ENCODE measurements around the gene LTBP3. TPM values are rescaled to one million over a fixed set of nuclear protein-coding genes. Genes with fewer than 3 reads are reported as not detected.

The LTBP3 gene
- total and polyA plus RNA-seq, 9 of the 15 experiments (the other 6 are each of a cell fraction or from before 2014, with no cell fraction given) = 0.06 to 20.5 (median 4.8) TPM

DNA sequence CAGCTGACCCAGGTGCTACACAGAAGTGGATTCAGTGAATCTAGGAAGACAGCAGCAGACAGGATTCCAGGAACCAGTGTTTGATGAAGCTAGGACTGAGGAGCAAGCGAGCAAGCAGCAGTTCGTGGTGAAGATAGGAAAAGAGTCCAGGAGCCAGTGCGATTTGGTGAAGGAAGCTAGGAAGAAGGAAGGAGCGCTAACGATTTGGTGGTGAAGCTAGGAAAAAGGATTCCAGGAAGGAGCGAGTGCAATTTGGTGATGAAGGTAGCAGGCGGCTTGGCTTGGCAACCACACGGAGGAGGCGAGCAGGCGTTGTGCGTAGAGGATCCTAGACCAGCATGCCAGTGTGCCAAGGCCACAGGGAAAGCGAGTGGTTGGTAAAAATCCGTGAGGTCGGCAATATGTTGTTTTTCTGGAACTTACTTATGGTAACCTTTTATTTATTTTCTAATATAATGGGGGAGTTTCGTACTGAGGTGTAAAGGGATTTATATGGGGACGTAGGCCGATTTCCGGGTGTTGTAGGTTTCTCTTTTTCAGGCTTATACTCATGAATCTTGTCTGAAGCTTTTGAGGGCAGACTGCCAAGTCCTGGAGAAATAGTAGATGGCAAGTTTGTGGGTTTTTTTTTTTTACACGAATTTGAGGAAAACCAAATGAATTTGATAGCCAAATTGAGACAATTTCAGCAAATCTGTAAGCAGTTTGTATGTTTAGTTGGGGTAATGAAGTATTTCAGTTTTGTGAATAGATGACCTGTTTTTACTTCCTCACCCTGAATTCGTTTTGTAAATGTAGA lies 57.6 kb downstream of the LTBP3 start (continued):
- TF ChIP-seq TFE3 (CRISPR knock-in tag; IDR thresholded peaks at IDR 0.05) (no peak; the same call in 1 of the 2 replicates), IRF9 (tag; IDR thresholded peaks at IDR 0.05) (no peak), CREB5 (CRISPR knock-in tag; IDR thresholded peaks at IDR 0.05) (no peak; the same call in 1 of the 2 replicates), PHF21A (IDR thresholded peaks at IDR 0.05; ENCODE audit: borderline replicate concordance, low read depth) (no peak), ZFP36 (IDR thresholded peaks at IDR 0.05; ENCODE audit: low read depth, low read length, partially characterized antibody) (no peak), FOXJ3 (CRISPR knock-in tag; IDR thresholded peaks at IDR 0.05) (no peak), ZNF707 (CRISPR knock-in tag; conservative IDR thresholded peaks at IDR 0.05) (no peak), HNRNPK (IDR thresholded peaks at IDR 0.05; ENCODE audit: low read depth, low read length, poor library complexity, severe bottlenecking) (no peak), KLF1 (tag; IDR thresholded peaks at IDR 0.05) (no peak), ZKSCAN8 (CRISPR knock-in tag; IDR thresholded peaks at IDR 0.05) (no peak), GABPA (tag; conservative IDR thresholded peaks at IDR 0.05; ENCODE audit: low read depth) (no peak)
- TF ChIP-seq, protein P1, sequence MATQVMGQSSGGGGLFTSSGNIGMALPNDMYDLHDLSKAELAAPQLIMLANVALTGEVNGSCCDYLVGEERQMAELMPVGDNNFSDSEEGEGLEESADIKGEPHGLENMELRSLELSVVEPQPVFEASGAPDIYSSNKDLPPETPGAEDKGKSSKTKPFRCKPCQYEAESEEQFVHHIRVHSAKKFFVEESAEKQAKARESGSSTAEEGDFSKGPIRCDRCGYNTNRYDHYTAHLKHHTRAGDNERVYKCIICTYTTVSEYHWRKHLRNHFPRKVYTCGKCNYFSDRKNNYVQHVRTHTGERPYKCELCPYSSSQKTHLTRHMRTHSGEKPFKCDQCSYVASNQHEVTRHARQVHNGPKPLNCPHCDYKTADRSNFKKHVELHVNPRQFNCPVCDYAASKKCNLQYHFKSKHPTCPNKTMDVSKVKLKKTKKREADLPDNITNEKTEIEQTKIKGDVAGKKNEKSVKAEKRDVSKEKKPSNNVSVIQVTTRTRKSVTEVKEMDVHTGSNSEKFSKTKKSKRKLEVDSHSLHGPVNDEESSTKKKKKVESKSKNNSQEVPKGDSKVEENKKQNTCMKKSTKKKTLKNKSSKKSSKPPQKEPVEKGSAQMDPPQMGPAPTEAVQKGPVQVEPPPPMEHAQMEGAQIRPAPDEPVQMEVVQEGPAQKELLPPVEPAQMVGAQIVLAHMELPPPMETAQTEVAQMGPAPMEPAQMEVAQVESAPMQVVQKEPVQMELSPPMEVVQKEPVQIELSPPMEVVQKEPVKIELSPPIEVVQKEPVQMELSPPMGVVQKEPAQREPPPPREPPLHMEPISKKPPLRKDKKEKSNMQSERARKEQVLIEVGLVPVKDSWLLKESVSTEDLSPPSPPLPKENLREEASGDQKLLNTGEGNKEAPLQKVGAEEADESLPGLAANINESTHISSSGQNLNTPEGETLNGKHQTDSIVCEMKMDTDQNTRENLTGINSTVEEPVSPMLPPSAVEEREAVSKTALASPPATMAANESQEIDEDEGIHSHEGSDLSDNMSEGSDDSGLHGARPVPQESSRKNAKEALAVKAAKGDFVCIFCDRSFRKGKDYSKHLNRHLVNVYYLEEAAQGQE (IDR thresholded peaks at IDR 0.05; ENCODE audit: borderline replicate concordance) = no peak
- TF ChIP-seq, protein P1 (CRISPR knock-in tag; IDR thresholded peaks at IDR 0.05; ENCODE audit: low read depth) = peak; percentile 83; the same call in 1 of the 2 replicates
